NCI-H2107 treated with DMSO at 0.1 percent for 48 hours (cell line): ENCODE results near the gene AXIN1.
A peak's percentile ranks its signal among the peaks of the same experiment; 100 is the strongest.
"Not testable (repeated sequence)": the region's sequence is repeated elsewhere in the genome, so short reads cannot be mapped to it uniquely, and the experiment has no call there.

Source experiments
- DNase-seq: peaks from one replicate; lab custom pipeline; 2025; ENCODE audit not compliant: unreplicated experiment; lab: John Stamatoyannopoulos, UW

Gene AXIN1, protein sequence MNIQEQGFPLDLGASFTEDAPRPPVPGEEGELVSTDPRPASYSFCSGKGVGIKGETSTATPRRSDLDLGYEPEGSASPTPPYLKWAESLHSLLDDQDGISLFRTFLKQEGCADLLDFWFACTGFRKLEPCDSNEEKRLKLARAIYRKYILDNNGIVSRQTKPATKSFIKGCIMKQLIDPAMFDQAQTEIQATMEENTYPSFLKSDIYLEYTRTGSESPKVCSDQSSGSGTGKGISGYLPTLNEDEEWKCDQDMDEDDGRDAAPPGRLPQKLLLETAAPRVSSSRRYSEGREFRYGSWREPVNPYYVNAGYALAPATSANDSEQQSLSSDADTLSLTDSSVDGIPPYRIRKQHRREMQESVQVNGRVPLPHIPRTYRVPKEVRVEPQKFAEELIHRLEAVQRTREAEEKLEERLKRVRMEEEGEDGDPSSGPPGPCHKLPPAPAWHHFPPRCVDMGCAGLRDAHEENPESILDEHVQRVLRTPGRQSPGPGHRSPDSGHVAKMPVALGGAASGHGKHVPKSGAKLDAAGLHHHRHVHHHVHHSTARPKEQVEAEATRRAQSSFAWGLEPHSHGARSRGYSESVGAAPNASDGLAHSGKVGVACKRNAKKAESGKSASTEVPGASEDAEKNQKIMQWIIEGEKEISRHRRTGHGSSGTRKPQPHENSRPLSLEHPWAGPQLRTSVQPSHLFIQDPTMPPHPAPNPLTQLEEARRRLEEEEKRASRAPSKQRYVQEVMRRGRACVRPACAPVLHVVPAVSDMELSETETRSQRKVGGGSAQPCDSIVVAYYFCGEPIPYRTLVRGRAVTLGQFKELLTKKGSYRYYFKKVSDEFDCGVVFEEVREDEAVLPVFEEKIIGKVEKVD

DNA sequence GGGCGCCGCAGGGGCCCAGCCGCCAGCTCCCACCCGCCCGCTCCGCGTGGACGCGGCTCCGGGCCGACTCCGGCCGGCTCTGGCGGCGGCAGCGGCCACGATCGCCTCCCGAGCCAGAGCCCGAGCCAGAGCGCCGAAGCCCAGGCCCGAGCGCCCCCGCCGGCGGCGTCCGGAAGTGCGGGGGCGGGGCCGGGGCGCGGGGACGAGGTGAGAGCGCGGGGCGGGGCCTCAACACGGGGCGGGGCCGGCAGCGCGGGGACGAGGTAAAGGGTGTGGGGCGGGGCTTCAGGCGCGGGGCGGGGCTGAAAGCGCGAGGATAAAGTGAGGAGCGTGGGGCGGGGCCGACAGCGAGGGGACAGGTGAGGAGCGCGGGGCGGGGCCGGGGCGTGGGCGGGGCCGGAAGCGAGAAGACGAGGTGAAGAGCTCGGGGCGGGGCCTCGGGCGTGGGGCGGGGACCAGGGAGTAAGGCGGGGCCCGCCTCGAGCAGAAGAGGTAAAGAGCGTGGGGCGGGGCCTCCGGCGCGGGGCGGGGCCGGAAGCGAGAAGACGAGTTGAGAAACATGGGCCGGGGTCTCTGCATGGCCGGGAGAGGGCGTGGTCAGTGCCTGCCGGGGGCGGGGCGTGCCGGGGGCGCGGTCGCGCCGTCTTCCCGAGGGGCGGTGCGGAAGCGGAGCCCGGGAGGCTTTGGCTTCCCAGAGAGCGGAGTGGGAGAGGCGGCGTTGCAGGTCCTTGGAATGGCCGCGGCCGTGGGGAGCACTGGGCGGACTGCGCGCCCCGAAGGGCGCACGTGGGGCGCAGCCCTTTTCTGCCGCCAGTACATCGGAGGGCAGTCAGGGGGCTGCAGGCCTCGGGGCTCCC is at the start of gene AXIN1:
Gene AXIN1 (minus strand): TSS at position 177 of the 857 bp plus-strand sequence. CDS start 5,698 bp downstream, outside the sequence.
- DNase-seq = peak; percentile 96

DNA sequence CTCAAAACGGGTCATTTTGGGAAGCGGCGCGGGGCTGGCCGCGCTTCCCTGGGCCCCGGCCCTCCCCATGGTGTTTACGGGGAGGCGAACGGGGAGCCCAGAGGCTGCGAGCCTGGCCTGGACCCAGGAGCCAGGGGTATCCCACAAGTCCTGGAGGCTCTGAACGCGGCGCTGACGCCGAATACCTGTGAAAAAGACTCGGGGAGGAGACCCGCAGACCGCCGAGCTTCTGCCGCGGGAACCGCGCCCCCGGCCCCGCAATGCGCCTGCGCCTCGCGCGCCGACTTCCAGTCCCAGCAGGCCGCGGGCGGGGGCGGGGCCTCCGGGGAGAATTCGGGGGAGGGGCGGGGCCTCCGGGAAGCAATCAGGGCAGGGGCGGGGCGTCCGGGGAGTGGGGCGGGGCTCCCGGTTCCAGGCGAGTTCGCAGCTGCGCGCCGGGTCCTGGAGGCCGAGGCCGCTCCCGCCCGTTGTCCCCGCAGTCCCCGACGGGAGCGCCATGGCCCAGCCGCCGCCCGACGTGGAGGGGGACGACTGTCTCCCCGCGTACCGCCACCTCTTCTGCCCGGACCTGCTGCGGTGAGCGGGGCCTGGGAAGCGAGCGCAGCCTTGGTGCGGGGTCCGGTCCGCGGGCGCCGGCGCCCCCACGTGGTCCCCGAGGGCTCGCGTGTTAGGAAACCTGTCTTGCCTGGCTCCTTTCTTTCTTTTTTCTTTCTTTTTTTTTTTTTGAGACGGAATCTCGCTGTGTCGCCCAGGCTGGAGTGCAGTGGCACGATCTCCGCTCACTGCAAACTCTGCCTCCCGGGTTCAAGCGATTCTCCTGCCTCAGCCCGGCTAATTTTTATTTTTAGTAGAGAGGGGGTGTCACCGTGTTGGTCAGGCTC is 49.2 kb upstream of the AXIN1 start, which contains the start of gene DECR2:
Gene DECR2 (plus strand): TSS at position 418 of the 881 bp plus-strand sequence. CDS start 79 bp downstream, at position 497.
- peak; percentile 74 for DNase-seq

DNA sequence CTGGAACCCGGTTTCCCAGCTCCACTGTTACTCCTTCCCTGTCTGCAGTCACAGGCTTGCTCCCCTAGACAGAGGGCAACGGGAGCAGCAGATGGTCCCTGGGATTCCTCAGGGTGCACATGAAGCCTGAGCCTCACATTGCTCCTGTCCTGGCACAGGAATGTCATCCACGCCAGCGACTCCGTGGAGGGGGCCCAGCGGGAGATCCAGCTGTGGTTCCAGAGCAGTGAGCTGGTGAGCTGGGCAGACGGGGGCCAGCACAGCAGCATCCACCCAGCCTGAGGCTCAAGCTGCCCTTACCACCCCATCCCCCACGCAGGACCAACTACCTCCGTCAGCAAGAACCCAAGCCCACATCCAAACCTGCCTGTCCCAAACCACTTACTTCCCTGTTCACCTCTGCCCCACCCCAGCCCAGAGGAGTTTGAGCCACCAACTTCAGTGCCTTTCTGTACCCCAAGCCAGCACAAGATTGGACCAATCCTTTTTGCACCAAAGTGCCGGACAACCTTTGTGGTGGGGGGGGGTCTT is 47.6 kb upstream of the AXIN1 start:
- no peak for DNase-seq

DNA sequence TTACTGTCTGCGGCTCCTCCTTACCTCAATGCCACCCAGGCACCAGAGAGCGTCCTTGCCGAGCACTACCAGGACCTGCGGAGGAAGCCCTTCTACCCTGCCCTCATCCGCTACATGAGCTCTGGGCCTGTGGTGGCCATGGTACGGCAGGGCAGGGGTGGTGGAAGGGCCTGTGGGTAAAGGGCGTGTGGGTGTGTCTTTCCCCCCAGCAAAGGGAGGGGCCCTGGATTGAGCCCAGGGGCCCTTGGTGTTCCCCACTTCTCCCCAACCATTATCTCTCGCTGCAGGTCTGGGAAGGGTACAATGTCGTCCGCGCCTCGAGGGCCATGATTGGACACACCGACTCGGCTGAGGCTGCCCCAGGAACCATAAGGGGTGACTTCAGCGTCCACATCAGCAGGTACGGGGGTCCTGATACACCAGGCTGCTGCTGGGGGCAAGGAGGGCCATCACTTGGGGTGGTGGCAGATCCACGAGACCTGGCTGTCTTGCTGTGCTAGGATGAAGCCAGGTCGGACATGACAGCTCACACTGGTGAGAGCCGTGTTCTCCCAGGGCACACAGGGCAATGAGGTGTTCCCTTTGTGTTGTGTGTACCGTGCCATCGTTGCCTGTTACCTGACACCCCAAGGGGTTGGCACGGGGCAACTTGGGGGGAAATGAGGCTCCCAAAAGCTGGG is 47.0 kb upstream of the AXIN1 start:
- DNase-seq = no peak

DNA sequence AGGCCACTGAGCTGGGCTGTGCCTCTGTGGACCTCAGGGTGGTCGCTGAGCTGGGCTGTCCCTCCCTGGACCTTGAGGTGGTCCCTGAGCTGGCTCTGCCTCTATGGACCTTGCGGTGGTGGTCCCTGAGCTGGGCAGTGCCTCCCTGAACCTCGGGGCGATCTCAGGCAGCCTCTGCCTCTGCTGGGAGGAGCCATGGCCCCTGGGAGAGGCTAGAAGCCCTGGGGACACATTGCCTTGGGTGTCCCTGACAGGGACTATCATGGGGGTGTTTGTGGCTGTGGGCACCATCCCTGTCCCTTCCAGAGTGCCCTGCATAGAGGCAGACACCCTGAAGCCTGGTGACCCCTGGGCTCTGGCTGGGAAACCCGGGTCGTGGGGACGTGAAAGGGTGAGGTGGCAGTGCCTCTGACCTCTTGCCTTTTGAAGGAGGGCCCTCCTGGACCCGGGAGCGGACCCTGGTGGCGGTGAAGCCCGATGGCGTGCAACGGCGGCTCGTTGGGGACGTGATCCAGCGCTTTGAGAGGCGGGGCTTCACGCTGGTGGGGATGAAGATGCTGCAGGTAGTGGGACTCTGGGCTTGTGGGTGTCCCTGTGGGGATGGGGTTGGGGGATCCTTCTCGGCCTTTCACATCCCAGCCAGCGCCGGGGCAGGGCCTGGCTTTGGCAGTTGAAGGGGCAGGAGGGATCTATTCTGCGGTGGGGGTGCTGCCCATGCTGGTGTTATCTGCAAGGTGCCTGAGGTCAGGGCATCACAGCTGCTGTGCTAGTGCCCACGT is 46.2 kb upstream of the AXIN1 start:
- DNase-seq = no peak

DNA sequence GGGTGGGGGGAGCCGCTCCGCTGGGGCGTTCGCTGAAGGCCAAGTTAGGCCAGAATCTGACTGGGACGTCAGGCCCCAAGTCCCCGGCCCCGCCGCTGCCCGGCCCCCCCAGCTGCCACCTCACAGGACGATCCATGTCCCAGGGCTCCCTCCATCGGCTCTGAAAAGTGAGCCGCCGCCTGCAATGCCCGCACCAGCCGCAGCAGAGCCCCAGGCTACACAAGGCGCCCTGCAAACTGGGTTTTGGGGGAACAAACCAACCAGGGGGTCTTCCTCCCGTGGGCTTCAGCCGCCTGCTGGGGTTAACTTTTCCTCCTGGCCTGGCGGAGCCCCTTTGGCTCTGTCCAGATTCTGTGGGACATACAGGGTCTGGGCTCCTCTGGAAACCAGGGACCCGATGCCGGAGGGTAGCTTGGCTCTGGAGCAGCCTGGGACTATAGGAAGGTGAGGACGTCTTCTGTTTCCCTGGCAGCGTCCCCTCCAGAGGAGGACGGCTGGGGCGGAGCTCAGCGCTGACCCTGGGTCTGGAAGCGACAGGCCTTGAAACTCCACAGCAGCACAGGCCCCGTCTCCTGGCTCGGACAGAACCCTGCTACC is 45.3 kb upstream of the AXIN1 start:
- DNase-seq = no peak

DNA sequence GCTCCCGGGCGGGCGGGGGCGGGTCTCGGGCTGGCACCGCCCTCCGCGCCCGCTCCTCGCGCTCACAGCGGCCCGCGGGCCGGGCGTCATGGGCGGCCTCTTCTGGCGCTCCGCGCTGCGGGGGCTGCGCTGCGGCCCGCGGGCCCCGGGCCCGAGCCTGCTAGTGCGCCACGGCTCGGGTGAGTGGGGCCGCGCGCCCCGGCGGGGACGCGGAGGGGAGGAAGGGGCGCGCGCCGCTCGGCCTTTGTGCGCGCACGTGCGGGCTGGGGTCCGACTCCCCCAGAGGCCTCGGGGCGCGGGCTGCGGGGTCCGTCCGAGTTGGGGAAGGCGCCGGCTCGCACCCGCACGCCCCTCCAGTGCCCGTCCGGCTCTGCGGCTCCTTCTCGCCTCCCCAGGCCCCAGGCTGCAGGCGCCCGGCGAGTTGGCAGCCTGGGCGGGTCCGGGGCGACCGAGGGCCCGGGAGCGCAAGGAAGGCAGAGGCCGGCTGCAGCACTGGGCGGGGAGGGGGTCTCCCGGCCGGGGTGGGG is 44.7 kb upstream of the AXIN1 start, which contains the start of gene NME4:
Gene NME4 (plus strand): TSS at position 65 of the 527 bp plus-strand sequence. CDS start 24 bp downstream, at position 89.
- no peak for DNase-seq

DNA sequence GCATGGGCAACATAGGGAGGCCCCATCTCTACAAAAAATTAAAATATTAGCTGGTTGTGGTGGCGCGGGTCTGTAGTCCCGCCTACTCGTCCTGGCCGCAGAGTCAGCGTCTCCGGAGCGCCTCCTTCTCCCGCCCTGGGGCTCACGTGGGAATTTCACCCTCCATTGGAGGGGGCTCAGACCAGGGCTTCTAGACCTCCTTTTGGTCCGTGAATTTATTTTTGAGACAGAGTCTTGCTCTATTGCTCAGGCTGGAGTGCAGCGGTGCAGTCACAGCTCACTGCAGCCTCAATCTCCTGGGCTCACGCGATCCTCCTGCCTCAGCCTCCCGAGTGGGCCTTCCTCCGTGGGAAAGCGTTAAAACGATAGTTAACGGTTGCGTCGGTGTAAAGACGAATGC is 44.1 kb upstream of the AXIN1 start:
- DNase-seq = no peak

DNA sequence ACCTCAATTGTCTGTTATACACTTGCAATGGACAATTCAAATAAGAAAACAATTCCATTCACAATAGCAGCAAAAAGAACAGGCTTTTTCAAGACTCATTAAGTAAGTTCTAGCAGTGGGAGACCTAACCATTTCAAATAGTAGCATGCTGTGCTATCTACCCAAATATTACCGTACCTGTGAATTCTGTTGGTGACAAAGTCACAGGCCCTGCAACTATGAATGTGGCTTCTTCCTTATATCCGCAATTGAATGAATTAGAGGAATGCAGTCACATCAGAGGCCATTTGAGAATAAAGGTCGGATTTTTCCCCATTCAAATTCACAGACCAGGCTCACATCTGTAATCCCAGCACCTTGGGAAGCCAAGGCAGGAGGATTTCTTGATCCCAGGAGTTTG is 43.7 kb upstream of the AXIN1 start:
- DNase-seq = peak; percentile 63

DNA sequence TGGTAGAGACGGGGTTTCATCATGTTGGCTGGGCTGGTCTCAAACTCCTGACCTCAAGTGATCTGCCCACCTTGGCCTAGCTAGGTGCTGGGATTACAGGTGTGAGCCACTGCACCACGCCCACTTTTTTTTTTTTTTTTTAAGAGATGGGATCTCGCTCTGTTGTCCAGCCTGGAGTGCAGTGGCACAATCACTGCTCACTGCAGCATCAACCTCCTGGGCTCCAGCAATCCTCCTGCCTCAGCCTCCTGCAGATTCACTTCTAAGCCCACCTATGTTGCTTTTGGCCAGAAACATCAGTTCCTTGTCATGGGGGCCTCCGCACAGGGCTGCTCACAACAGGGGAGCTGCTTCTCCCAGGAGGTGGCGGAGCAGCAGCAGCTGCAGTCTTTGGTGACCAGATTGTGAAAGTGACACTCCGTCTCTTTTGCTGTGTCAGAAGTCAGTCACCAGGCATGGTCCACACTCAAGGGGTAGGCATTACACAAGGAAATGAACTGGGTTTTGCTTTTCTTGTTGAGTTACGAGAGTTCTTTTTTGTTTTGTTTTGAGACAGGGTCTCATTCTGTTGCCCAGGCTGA is 40.0 kb upstream of the AXIN1 start:
- no peak for DNase-seq

DNA sequence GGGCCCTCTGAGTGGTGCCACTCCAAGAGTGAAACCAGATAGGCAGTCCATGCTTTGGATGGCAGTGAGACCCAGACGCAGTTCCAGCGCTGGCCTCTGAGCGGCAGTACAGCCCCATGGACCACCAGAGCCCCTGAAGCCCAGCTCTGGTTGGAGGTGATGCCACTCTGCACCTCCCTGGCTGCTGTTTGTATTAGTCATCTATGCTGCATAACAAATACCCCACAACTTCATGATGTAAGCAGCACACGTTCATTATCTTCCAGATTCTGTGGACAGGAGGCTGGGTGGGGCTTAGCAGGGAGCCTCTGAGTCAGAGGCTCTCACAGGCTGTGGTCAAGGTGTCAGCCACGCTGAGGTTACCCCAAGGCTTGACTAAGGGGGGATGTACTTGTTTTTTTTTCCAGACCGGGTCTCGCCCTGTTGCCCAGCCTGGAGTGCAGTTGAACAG is 39.4 kb upstream of the AXIN1 start:
- DNase-seq = no peak

DNA sequence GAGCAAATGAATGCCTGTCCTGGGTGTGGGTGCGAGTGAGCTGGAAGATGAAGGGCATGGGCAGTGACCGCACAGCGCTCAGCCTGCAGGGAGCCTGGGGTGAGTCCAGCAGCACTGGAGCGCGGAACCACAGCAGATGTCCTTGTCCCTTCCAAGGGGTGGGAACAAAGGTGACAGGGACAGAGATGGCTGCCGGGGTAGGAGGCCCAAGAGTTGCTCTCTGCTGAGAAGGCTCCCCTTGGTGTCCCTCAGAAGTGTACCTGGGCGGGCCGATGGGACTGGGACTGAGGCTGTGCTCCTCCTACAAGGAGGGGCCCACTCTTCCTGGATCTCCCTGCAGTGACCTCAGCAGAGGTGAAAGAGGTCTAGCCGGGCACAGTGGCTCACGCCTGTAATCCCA is 36.8 kb upstream of the AXIN1 start:
- no peak for DNase-seq

DNA sequence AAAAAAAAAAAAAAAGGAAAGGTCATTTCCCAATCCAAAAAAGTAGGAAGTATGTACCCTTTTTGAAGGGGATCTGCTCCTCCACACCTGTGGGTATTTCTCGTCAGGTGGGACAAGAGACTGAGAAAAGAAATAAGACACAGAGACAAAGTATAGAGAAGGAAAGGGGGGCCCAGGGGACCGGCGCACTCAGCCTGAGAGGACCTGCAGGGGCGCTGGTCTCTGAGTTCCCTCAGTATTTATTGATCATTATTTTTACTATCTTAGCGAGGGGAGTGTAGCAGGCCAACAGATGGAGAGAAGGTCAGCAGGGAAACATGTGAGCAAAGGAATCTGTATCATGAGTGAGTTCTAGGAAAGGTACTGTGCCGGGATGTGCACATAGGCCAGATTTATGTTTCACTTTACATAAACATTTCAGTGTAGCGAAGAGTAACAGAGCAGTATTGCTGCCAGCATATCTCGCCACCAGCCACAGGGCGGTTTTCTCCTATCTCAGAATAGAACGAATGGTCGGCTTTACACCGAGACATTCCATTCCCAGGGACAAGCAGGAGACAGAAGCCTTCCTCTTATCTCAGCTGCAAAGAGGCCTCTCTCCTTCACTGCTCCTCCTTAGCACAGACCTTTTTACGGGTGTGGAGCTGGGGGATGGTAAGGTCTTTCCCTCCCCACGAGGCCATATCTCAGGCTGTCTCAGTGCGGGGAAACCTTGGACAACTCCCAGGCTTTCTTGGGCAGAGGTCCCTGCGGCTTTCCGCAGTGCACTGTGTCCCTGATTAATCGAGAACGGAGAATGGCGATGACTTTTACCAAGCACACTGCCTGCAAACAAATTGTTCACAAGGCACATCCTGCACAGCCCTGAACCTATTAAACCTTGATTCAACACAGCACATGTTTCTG is 35.5 kb upstream of the AXIN1 start:
- not testable (repeated sequence) for DNase-seq

DNA sequence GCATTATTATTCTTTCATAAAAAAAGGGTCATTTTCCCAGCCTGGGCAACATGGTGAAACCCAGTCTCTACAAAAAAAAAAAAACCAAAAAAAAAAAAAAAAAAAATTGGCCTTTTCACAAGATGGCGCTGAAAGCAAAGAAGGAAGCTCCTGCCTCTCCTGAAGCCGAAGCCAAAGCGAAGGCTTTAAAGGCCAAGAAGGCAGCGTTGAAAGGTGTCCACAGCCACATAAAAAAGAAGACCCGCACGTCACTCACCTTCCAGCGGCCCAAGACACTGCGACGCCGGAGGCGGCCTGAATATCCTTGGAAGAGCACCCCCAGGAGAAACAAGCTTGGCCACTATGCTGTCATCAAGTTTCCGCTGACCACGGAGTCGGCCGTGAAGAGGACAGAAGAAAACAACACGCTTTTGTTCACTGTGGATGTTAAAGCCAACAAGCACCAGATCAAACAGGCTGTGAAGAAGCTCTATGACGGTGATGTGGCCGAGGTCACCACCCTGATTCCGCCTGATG is 34.2 kb upstream of the AXIN1 start:
- no peak for DNase-seq

DNA sequence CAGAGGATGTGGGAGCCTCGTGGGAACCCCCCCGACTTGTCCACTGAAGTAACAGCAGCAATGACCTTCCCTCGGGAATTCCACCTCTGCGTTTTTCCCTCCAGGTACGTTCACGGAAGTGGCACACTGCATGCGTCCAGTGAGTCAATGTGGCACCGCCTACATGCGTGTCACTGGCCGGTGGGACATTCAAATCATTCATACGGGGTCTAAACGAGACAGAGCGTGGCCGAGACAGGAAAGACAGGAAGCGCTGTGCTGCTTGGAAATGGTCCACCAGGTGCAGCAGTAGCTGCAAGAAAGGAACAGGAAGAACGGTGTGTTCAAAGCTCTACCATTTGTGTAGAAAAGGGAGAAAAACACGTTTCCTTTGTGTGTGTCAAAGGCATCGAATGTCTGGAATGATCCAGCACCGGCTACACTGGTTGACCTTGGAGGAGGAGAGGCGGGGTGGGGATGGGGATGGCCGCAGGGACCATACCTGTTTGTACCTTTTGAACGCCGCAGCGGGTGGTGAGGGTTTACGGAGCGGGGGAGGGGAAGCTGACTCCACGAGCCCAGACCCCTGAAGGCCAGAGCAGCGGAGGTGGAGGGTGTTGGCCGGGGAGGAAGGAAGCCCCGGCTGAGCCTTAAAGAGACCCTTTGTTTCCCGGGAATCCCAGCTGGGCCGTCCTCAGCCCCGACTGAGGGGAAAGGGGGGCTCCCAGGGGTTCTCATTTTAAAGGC is 31.0 kb upstream of the AXIN1 start:
- no peak for DNase-seq
